T47D (cell line): ENCODE data around the gene NCOA6.
"Not testable (repeated sequence)": the region's sequence is repeated elsewhere in the genome, so short reads cannot be mapped to it uniquely, and the experiment has no call there.

ENCODE experiments used
- DNase-seq, 2 experiments: peaks; one replicate each; pipeline versions ENCODE4 v3.0.0 to v3.0.0-alpha.2; 2011 to 2012; ENCODE audit warnings: low read depth in 1 of 2, low spot score in 1 of 2
- JUND ChIP-seq: IDR thresholded peaks from 2 replicates; pipeline ENCODE4 v1.6.1; 2012; ENCODE audit warnings: low read depth
- in situ Hi-C: cut with HindIII; loops from 2 replicates; pipeline ENCODE4 v1.10.0; 2016; ENCODE audit warnings: low sequenced_read_pairs, low pct_unique_long_range_greater_than_20kb

The NCOA6 gene

GRCh38 chr20:34717230-34718095 is 108.0 kb downstream of the NCOA6 start:
- DNase-seq = no peak
- no peak for TF ChIP-seq JUND
- in situ Hi-C loops = no loop called here

GRCh38 chr20:34716921-34717229 is 108.6 kb downstream of the NCOA6 start:
- in situ Hi-C loops = no loop called here
- no peak for TF ChIP-seq JUND
- DNase-seq = no peak

- TF ChIP-seq JUND = no peak
- DNase-seq = no peak
- in situ Hi-C loops = no loop called here
These were observed 110.1 kb downstream of the NCOA6 start for GRCh38 chr20:34715384-34715783.

GRCh38 chr20:34713944-34714515 is 111.4 kb downstream of the NCOA6 start:
- DNase-seq, in situ Hi-C loops: not testable (repeated sequence)

GRCh38 chr20:34713194-34713943 is 112.1 kb downstream of the NCOA6 start:
- in situ Hi-C loops = no loop called here
- no peak for DNase-seq
- TF ChIP-seq JUND = no peak

- in situ Hi-C loops = no loop called here
- DNase-seq = no peak
- no peak for TF ChIP-seq JUND
These were observed 112.8 kb downstream of the NCOA6 start for GRCh38 chr20:34712525-34713192.

GRCh38 chr20:34711813-34712430 is 113.5 kb downstream of the NCOA6 start:
- in situ Hi-C loops = no loop called here
- no peak for DNase-seq
- no peak for TF ChIP-seq JUND

GRCh38 chr20:34710861-34711574 is 114.4 kb downstream of the NCOA6 start:
- TF ChIP-seq JUND = no peak
- in situ Hi-C loops = no loop called here
- no peak for DNase-seq

GRCh38 chr20:34710568-34710839 is 114.9 kb downstream of the NCOA6 start:
- DNase-seq = no peak
- in situ Hi-C loops = no loop called here
- no peak for TF ChIP-seq JUND

- TF ChIP-seq JUND = no peak
- in situ Hi-C loops = no loop called here
- peak; percentile 91 to 97 for DNase-seq
These were observed 115.5 kb downstream of the NCOA6 start for GRCh38 chr20:34709831-34710567.

- in situ Hi-C loops = no loop called here
- peak; percentile 88 to 95 for DNase-seq
- no peak for TF ChIP-seq JUND
These were observed 116.2 kb downstream of the NCOA6 start for GRCh38 chr20:34709044-34709830.
